Stimulated activated CD4-positive, alpha-beta T cell treated with anti-CD3 and anti-CD28 coated beads, Interleukin-4, amount 100 ng/mL, for 24 hours (primary cell): ENCODE data around the gene TXNDC8.
"Not testable (repeated sequence)": the region's sequence is repeated elsewhere in the genome, so short reads cannot be mapped to it uniquely, and the experiment has no call there.

ENCODE experiments used
- DNase-seq: peaks from one replicate; pipeline ENCODE4 v3.0.0-alpha.2; 2020

Gene TXNDC8

DNA sequence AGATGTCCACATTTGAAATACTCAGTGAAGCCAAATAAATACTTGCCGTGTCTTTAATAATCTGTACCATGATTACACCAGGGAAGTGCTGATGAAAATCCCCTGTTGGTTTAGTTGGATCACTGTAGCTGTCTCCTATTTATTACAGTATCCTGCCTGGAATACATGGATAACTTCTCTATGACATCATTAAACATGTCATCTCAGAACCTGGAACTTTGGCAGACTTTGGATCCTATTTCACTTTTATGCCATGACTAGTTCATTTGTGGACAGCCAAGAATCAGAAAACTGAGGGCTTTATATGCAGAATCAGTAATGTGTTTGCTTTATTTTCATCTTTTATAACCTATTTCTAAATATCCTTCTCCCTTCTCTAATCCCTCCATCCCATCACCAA lies at the start of gene TXNDC8:
Gene TXNDC8 (minus strand): TSS at position 137 of the 400 bp plus-strand sequence.
- DNase-seq: no peak

DNA sequence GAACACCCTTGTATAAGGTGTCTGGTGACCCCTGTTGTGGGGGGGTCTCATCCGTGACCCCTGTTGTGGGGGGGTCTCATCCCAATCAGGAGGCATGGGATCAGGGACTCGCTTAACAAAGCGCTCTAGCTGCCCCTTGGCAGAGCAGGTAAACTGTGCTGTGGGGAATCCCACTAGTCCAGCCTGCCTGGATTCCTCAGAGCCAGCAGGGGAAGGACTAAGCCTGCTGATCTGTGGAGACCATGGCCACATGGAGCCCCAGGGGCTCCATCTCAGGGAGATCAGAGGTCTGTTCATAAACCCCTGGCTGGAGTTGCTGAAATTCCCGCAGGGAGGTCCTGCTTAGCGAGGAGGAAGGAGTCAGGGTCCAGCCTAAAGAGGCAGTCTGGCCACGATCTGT lies 45.8 kb upstream of the TXNDC8 start:
- no peak for DNase-seq

DNA sequence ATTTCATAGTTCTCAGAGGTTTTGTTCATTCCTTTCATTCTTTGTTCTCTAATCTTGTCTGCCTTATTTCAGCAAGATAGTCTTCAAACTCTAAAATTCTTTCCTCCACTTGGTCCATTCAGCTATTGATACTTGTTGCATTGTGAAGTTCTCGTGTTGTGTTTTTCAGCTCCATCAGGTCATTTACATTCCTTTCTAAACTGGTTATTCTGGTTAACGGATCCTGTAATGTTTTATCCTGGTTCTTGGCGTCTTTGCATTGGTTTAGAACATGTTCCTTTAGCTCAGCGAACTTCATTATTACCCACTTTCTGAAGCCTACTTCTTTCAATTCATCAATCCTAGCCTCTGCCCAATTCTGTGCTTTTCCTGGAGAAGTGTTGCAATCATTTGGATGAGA lies 45.1 kb upstream of the TXNDC8 start:
- no peak for DNase-seq

GRCh38 chr9:110371411-110372007 lies 33.8 kb upstream of the TXNDC8 start:
- DNase-seq: no peak

DNA sequence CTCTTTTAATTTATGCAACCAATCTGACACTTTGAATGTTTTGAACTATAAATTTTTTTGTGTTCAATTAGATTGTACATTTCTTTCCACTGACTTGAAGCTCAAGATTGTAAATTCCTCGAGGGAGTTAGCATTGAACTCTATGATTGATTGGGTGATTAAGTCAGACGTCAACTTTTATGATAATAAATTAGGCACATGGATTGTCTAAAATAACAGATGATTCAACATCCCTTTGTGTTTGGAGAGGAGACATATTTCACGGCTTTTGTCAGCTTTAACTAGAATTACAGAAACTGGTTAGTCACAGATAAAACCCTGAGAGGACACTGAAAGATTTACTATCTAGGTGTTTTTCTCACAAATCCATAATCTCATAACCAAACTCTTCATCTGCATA lies 32.7 kb upstream of the TXNDC8 start:
- DNase-seq: no peak

- DNase-seq: no peak
These were observed 26.8 kb upstream of the TXNDC8 start for GRCh38 chr9:110364451-110364850.

DNA sequence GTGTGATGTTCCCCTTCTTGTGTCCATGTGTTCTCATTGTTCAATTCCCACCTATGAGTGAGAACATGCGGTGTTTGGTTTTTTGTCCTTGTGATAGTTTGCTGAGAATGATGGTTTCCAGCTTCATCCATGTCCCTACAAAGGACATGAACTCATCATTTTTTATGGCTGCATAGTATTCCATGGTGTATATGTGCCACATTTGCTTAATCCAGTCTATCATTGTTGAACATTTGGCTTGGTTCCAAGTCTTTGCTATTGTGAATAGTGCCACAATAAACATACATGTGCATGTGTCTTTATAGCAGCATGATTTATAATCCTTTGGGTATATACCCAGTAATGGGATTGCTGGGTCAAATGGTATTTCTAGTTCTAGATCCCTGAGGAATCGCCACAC lies 21.3 kb upstream of the TXNDC8 start:
- not testable (repeated sequence) for DNase-seq

GRCh38 chr9:110357505-110357904 lies 19.8 kb upstream of the TXNDC8 start:
- no peak for DNase-seq

- no peak for DNase-seq
These were observed 19.2 kb upstream of the TXNDC8 start for GRCh38 chr9:110356639-110357395.

DNA sequence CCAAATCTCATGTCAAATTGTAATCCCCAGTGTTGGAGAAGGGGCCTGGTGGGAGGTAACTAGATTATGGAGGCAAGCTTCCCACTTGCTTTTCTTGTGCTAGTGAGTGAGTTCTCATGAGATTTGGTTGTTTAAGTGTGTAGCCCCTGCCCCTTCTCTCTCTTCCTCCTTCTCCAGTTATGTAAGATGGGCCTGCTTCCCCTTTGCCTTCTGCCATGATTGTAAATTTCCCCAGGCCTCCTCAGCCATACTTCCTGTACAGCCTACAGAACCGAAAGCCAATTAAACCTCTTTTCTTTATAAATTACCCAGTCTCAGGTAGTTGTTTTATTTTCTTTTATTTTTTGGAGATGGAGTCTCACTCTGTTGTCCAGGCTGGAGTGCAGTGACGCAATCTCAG lies 18.2 kb upstream of the TXNDC8 start:
- DNase-seq: no peak

DNA sequence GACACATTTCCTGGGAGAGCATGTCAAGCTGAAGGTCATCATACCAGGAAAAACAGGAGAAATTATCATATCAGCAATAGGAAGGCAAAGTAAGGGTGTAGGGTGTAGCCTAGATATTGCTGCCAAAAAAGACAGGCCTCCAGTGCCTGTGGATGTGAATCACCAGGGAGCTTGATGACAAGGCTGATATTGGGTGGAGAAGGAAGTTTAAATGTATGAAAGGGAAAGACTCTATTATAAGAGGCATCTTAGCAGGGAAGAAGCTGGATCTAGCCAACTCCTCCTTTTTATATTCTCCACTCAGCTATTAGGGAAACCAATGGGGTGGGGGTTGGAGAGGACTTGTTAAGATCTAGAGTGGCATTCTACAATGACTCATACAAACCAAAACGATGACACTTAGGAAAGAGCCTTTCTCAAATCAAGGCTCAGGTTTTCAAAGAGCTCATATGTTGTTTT lies 13.4 kb upstream of the TXNDC8 start:
- no peak for DNase-seq

DNA sequence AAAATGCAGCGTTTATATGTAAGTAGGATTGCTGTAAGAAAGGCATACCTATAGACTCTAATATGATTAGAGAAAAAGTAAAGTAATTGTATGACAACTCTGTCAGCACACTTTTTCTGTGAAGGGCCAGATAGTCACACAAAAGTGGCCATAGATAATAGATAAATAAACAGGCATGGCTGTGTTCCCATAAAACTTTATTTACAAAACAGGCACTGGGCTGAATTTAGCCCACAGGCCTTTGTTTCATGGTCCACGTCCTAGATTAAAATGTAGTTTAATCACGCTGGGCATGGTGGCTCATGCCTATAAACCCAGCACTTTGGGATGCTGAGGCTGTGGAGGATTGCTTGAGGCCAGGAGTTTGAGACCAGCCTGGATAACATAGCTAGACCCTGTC lies 8.7 kb upstream of the TXNDC8 start:
- no peak for DNase-seq

- no peak for DNase-seq
These were observed 7.2 kb upstream of the TXNDC8 start for GRCh38 chr9:110344821-110345220.

DNA sequence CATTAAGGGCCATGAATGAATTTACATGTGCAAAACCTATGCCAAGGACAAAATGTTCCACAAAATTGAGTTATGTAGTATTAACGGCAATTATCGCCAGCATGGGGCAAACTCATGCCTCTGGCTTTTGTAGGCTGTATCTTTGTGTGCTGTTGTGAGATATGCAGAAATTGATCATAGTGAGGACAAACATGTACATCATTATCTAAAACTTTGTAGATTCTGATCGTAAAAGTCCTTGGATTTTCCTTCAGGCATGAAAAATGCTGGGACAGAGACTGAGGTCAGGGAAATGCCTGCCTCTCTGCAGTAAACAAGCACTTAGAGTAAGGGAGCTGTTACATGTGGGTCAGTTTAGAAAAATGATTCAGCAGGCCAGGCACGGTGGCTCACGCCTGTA lies 5.9 kb upstream of the TXNDC8 start:
- no peak for DNase-seq

DNA sequence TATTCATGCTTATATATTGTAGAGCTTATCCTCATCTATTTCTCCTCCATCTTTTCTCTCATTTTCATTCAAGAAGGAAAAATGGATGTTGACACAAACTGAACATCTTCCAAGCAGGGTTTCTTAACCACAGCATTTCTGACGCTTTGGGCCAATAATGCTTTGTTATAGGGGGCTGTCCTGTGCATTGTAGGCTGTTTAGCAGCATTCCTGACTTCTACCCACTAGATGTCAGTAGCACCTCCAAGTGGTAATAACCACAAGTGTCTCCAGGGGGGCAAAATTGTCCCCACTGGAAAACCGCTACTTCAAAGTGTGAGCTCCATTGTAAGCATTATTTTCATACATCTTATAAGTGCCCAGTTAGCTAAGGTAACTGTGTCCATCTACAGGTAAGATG lies 2.6 kb upstream of the TXNDC8 start:
- no peak for DNase-seq

DNA sequence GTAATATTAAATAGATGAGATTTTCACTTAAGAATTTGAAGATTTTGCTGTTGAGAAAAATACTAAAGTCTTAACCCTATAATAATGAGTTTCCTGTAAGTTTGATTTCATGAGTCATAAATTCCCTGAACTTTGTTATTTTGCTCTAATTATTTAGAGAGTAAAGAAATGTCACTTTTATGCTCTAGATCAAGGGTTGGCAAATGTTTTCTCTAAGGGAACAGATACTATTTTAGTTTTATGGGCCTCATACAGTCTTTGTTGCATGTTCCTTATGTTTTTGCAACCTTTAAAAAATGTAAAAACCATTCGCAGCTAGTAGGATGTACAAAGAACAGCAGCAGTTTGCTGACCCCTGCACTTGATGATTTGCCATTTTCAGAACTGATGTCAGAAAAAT lies 480 bp upstream of the TXNDC8 start:
- no peak for DNase-seq

DNA sequence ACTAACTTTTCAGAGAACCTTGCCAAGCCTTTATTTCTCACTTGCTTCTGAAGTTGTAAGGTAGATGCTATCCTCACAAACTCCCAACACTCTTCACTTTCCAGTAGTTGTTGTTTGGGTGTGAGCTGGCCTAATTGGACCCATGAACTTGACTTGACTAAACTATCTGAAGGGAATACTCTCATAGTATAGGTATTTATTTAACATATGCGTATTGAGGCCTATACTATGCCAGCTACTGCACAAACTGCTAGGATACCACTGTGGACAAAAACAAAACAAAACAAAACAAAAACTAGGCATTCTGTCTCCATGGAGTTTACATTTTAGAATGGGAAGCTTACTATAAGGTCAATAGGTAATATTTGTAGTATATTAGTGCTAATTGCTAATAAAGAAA lies 1.3 kb downstream of the TXNDC8 start:
- DNase-seq: no peak

DNA sequence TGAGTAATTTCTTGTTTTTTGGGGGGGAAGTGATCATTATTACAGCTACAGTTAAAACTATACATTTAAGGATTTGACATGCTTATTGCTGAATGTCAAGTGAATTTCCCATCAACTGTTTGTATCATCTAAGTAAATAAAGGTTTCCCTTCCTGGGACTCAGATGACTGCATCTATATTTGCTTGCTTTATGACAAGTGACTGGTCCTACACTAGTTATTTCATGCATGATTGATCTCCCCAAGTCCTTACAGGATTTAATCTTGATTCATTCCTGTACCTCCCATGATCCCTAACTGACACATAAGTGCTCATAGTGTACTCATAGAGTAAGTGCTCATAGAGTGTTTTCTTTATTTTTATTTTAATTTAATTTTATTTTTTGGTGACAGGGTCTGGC lies 2.8 kb downstream of the TXNDC8 start:
- no peak for DNase-seq

- DNase-seq: no peak
These were observed 3.5 kb downstream of the TXNDC8 start for GRCh38 chr9:110334183-110334582.

- DNase-seq: no peak
These were observed 4.9 kb downstream of the TXNDC8 start for GRCh38 chr9:110332766-110333165.

GRCh38 chr9:110330484-110331105 lies 7.1 kb downstream of the TXNDC8 start:
- no peak for DNase-seq

DNA sequence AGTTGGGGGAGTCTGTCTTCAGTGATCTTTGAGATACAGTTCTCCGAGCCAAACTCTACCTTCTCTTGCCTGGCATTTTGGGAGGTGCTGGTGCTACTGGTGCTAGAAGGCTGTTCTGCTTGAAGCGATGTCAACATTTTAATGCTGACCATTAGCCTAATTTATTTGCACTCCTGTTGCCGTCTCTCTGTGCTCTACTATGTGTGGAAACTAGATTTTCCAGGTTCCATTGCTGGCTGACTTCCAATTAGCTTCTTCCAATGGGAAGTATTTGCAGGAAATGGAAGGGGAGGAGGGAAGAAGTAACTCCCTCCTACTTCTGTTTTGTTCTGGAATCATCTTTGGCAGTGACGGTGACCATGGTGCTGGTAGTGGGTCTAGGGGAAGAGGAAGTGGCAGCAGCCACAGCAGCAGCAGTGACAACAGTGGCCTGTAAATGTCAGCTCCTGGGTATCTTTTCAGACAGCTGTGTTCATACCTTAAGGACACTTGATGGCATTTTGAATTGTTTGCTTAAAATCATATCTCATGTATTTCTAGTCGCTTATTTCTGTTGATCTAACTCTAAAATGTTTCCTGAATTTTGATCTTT lies 7.9 kb downstream of the TXNDC8 start:
- no peak for DNase-seq

DNA sequence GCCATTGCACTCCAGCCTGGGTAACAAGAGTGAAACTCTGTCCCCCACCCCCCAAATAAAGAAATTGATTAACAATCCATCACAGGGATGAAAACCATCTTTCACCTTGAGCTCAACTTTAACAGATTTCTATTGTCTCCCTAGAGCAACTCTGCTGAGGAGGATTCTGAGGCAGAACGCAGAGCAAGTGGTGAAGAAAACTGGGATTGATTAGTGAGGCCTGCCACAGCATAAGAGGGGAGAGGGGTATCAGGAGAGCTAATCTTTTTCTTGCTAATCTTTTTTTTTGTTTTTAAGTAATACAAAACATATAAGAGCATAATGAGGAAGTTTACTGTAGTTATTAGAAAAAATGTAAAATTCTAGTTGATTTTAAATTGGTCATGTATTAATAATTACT lies 8.9 kb downstream of the TXNDC8 start:
- no peak for DNase-seq

- no peak for DNase-seq
These were observed 9.9 kb downstream of the TXNDC8 start for GRCh38 chr9:110327716-110328115.
